ENCODE measurements around the gene APBA3. TPM values are rescaled to one million over a fixed set of nuclear protein-coding genes. Genes with fewer than 3 reads are reported as not detected.

Gene APBA3
- total RNA-seq, 1 donor from 2014 or later: 51.2 TPM

- TF ChIP-seq CTCF (IDR thresholded peaks at IDR 0.05): no peak
- ChIA-PET CTCF (no interaction called here), POLR2A (interaction anchor here (1.2 kb wide), 1 partner anchor 12 kb away, joined by 3 read pairs; the partner anchor contains the start of gene MRPL54)
- no peak for ATAC-seq (ENCODE audit: low read depth)
- no peak overlapping the region for H3K27ac Mint-ChIP-seq
- intact Hi-C loops (cut with micrococcal nuclease): no loop called here
- H3K9me3 Mint-ChIP-seq: no peaks in the 10 kb centered on the region
- no peak for DNase-seq
- H3K36me3 Mint-ChIP-seq (ENCODE audit: low read depth): peaks cover 7% of the 10 kb centered on the region
- no peaks in the 10 kb centered on the region for H3K4me1 Mint-ChIP-seq
- H3K27me3 Mint-ChIP-seq: no peaks in the 10 kb centered on the region
- no peak overlapping the region for H3K4me3 Mint-ChIP-seq
Measured at GRCh38 chr19:3774621-3775373, 13.3 kb upstream of the APBA3 start.

- Mint-ChIP-seq H3K4me3 (no peak overlapping the region), H3K4me1 (no peaks in the 10 kb centered on the region)
- CTCF ChIA-PET: no interaction called here
Measured at GRCh38 chr19:3773814-3774515, 12.5 kb upstream of the APBA3 start.

GRCh38 chr19:3771906-3772455 lies 10.5 kb upstream of the APBA3 start, which contains the start of gene RAX2:
Gene RAX2, minus strand, starts transcription at chr19:3772228. Its CDS starts 486 bp downstream, at chr19:3771742.
- Mint-ChIP-seq H3K4me1 (no peaks in the 10 kb centered on the region), H3K9me3 (no peaks in the 10 kb centered on the region), H3K27me3 (no peaks in the 10 kb centered on the region), H3K27ac (no peak within 1 kb of the TSS), H3K36me3 (ENCODE audit: low read depth) (peaks cover 25% of the 10 kb centered on the region), H3K4me3 (no peak within 1 kb of the TSS)
- ChIA-PET CTCF (no interaction called here), POLR2A (no interaction called here)
- ATAC-seq (ENCODE audit: low read depth) (no peak), DNase-seq (no peak)
- intact Hi-C loops (cut with micrococcal nuclease): no loop called here
- no peak for TF ChIP-seq CTCF (IDR thresholded peaks at IDR 0.05)

More at GRCh38 chr19:3773814-3774515, 12.5 kb upstream of the APBA3 start:
- intact Hi-C loops (cut with micrococcal nuclease): no loop called here
- DNase-seq (no peak), ATAC-seq (ENCODE audit: low read depth) (no peak)
- peaks cover 13% of the 10 kb centered on the region for H3K36me3 Mint-ChIP-seq (ENCODE audit: low read depth)
- no peaks in the 10 kb centered on the region for H3K27me3 Mint-ChIP-seq
- no peak overlapping the region for H3K27ac Mint-ChIP-seq
- TF ChIP-seq CTCF (IDR thresholded peaks at IDR 0.05): no peak
- no peaks in the 10 kb centered on the region for H3K9me3 Mint-ChIP-seq
- POLR2A ChIA-PET: interaction anchor here (1.2 kb wide), 1 partner anchor 11 kb away, joined by 3 read pairs; the partner anchor contains the start of gene MRPL54

GRCh38 chr19:3771000-3771905 lies 9.8 kb upstream of the APBA3 start:
- Mint-ChIP-seq H3K27ac (no peak overlapping the region), H3K4me3 (no peak overlapping the region), H3K4me1 (peaks cover 5% of the 10 kb centered on the region), H3K27me3 (no peaks in the 10 kb centered on the region), H3K9me3 (no peaks in the 10 kb centered on the region), H3K36me3 (ENCODE audit: low read depth) (peaks cover 32% of the 10 kb centered on the region)
- ChIA-PET CTCF (no interaction called here), POLR2A (no interaction called here)
- ATAC-seq (ENCODE audit: low read depth): no peak
- TF ChIP-seq CTCF (IDR thresholded peaks at IDR 0.05): no peak
- DNase-seq: no peak
- intact Hi-C loops (cut with micrococcal nuclease): no loop called here
